H1 (cell line): ENCODE measurements around the gene DNAI2. TPM values are rescaled to one million over a fixed set of nuclear protein-coding genes. Genes with fewer than 3 reads are reported as not detected.
A peak's percentile ranks its signal among the peaks of the same experiment; 100 is the strongest.

Experiments used
- CTCF ChIA-PET: fragments of 300-600 bp; sonication (Branson Sonifier 250); formaldehyde crosslinking; loops from one replicate; lab custom pipeline; 2021; ENCODE audit not compliant: partially characterized antibody; lab: Charles Lee
- POLR2A ChIA-PET: fragments of 300-600 bp; sonication (Branson Sonifier 250); formaldehyde crosslinking; loops from one replicate; lab custom pipeline; 2021; ENCODE audit warnings: inconsistent platforms; ENCODE audit not compliant: partially characterized antibody; lab: Charles Lee
- DNase-seq, 2 experiments: peaks; one replicate each; pipeline versions ENCODE4 v3.0.0 to v3.0.0-alpha.2; 2010 to 2022; ENCODE audit warnings: low spot score in 2 of 2, low read depth in 1 of 2, mixed read lengths in 1 of 2
- FAIRE-seq: peaks from 2 replicates; lab custom pipeline; 2011; peaks lifted over from hg19 to GRCh38; lab: Jason Lieb, UNC
- H2AFZ ChIP-seq: 2 replicates; pipeline ENCODE4 v1.8.1; 2012; ENCODE audit warnings: low read length, inconsistent platforms
- H2AK5ac ChIP-seq: 2 replicates; pipeline ENCODE4 v1.6.1; 2013; ENCODE audit warnings: low read depth, low read length
- H2BK120ac ChIP-seq: replicated peaks from 2 replicates; pipeline ENCODE3; 2013; ENCODE audit warnings: low read depth, low read length, inconsistent platforms
- H2BK12ac ChIP-seq: 2 replicates; pipeline ENCODE4 v1.6.1; 2013; ENCODE audit warnings: low read depth, low read length
- H2BK15ac ChIP-seq: 2 replicates; pipeline ENCODE4 v1.6.1; 2013; ENCODE audit warnings: low read length
- H2BK20ac ChIP-seq: 2 replicates; pipeline ENCODE4 v1.6.1; 2013; ENCODE audit warnings: low read length
- H2BK5ac ChIP-seq: 2 replicates; pipeline ENCODE4 v1.6.1; 2013; ENCODE audit warnings: low read depth, low read length
- H3K14ac ChIP-seq: 2 replicates; pipeline ENCODE4 v1.6.1; 2013; ENCODE audit warnings: inconsistent platforms; ENCODE audit not compliant: insufficient read length
- H3K18ac ChIP-seq: 2 replicates; pipeline ENCODE4 v1.6.1; 2013; ENCODE audit warnings: low read length; ENCODE audit errors: extremely low read depth
- H3K23ac ChIP-seq: 2 replicates; pipeline ENCODE4 v1.6.1; 2013; ENCODE audit warnings: inconsistent platforms; ENCODE audit not compliant: insufficient read length
- H3K23me2 ChIP-seq: 2 replicates; pipeline ENCODE4 v1.6.1; 2013; ENCODE audit warnings: low read depth, low read length
- H3K27ac ChIP-seq: 2 replicates; pipeline ENCODE4 v1.6.1; 2011; ENCODE audit warnings: low read depth, low read length, inconsistent platforms
- H3K27me3 ChIP-seq, 4 experiments: replicated peaks in 1 of 4; 1 replicate in 1 of 4; 2 replicates in 3 of 4; pipeline versions ENCODE4 v1.6.1 to v1.8.1; 2011 to 2013; ENCODE audit warnings: low read length in 3 of 4, mild to moderate bottlenecking in 3 of 4, inconsistent platforms in 2 of 4, mixed read lengths in 2 of 4, moderate library complexity in 1 of 4; ENCODE audit not compliant: control insufficient read depth in 3 of 4, insufficient read depth in 3 of 4; ENCODE audit errors: extremely low read depth in 1 of 4
- H3K36me3 ChIP-seq, 4 experiments: 2 replicates each; pipeline versions ENCODE4 v1.6.1 to v1.8.1; 2011 to 2013; ENCODE audit warnings: mild to moderate bottlenecking in 4 of 4, low read length in 3 of 4, moderate library complexity in 2 of 4, control low read depth in 1 of 4, inconsistent platforms in 1 of 4; ENCODE audit not compliant: insufficient read depth in 4 of 4, control insufficient read depth in 2 of 4
- H3K4ac ChIP-seq: replicated peaks from 2 replicates; pipeline ENCODE3; 2013; ENCODE audit warnings: low read length, low read depth, mixed read lengths, inconsistent platforms; ENCODE audit not compliant: insufficient read length
- H3K4me1 ChIP-seq, 4 experiments: replicated peaks in 1 of 4; 1 replicate in 1 of 4; 2 replicates in 3 of 4; pipeline versions ENCODE4 v1.6.1 to v1.8.1; 2011 to 2013; ENCODE audit warnings: low read length in 3 of 4, inconsistent platforms in 2 of 4, mixed read lengths in 1 of 4; ENCODE audit not compliant: insufficient read depth in 4 of 4, control insufficient read depth in 3 of 4
- H3K4me2 ChIP-seq, 2 experiments: 2 replicates each; pipeline versions ENCODE4 v1.6.1 to v1.8.1; 2011 to 2013; ENCODE audit warnings: low read depth in 2 of 2, low read length in 2 of 2, control low read depth in 1 of 2, inconsistent platforms in 1 of 2, mild to moderate bottlenecking in 1 of 2; ENCODE audit not compliant: insufficient read depth in 1 of 2
- H3K4me3 ChIP-seq, 4 experiments: fragments of 200-600, 300-600 bp in 1 of 4; sonication (generic), shearing (Covaris generic), sonication (Bioruptor Twin) in 1 of 4; 2 replicates each; pipeline versions ENCODE4 v1.5.1 to v1.8.1; 2011 to 2016; ENCODE audit warnings: low read length in 4 of 4, low read depth in 3 of 4, control low read depth in 2 of 4, inconsistent platforms in 2 of 4, mild to moderate bottlenecking in 2 of 4, mixed read lengths in 1 of 4, moderate library complexity in 1 of 4; ENCODE audit not compliant: insufficient read depth in 2 of 4; ENCODE audit errors: extremely low read depth in 1 of 4
- H3K56ac ChIP-seq: replicated peaks from 2 replicates; pipeline ENCODE3; 2013; ENCODE audit warnings: low read depth, mild to moderate bottlenecking, mixed read lengths, low read length, inconsistent platforms; ENCODE audit not compliant: insufficient read length
- H3K79me1 ChIP-seq: 2 replicates; pipeline ENCODE4 v1.6.1; 2013; ENCODE audit warnings: low read depth, low read length, control low read depth
- H3K79me2 ChIP-seq, 2 experiments: 2 replicates each; pipeline versions ENCODE4 v1.6.1 to v1.8.1; 2012 to 2013; ENCODE audit warnings: low read length in 2 of 2, mild to moderate bottlenecking in 2 of 2, inconsistent platforms in 1 of 2; ENCODE audit not compliant: insufficient read depth in 2 of 2, control insufficient read depth in 1 of 2
- H3K9ac ChIP-seq, 4 experiments: replicated peaks in 1 of 4; 1 replicate in 1 of 4; 2 replicates in 3 of 4; pipeline versions ENCODE4 v1.6.1 to v1.8.1; 2011 to 2013; ENCODE audit warnings: low read depth in 3 of 4, low read length in 3 of 4, control low read depth in 2 of 4, mild to moderate bottlenecking in 2 of 4, moderate library complexity in 2 of 4, inconsistent platforms in 1 of 4; ENCODE audit errors: extremely low read depth in 1 of 4
- H3K9me3 ChIP-seq, 2 experiments: 2 replicates each; pipeline versions ENCODE4 v1.6.1 to v1.8.1; 2012 to 2013; ENCODE audit warnings: mild to moderate bottlenecking in 2 of 2, moderate library complexity in 2 of 2, control low read depth in 1 of 2, inconsistent platforms in 1 of 2, low read depth in 1 of 2, low read length in 1 of 2, mixed read lengths in 1 of 2; ENCODE audit not compliant: insufficient read depth in 2 of 2
- H4K20me1 ChIP-seq, 2 experiments: replicated peaks in 1 of 2; 2 replicates each; pipeline versions ENCODE3 to v1.8.1; 2011 to 2013; ENCODE audit warnings: inconsistent platforms in 2 of 2, low read length in 2 of 2, mild to moderate bottlenecking in 1 of 2; ENCODE audit not compliant: insufficient read depth in 2 of 2, control insufficient read depth in 1 of 2
- H4K5ac ChIP-seq: 2 replicates; pipeline ENCODE4 v1.6.1; 2013; ENCODE audit warnings: low read length, low read depth, mixed read lengths, inconsistent platforms; ENCODE audit not compliant: insufficient read length
- H4K8ac ChIP-seq: 2 replicates; pipeline ENCODE4 v1.8.0; 2013; ENCODE audit warnings: mild to moderate bottlenecking, moderate library complexity, low read length, inconsistent platforms; ENCODE audit not compliant: insufficient read depth; ENCODE audit errors: extremely low read depth
- H4K91ac ChIP-seq: replicated peaks from 2 replicates; pipeline ENCODE3; 2013; ENCODE audit warnings: low read length, mixed read lengths, inconsistent platforms; ENCODE audit not compliant: insufficient read length
- EP300 ChIP-seq, 2 experiments: IDR thresholded peaks; 1 replicate in 1 of 2; 2 replicates in 1 of 2; pipeline ENCODE4 v1.6.1; 2011 to 2012; ENCODE audit warnings: low read depth in 2 of 2, low read length in 2 of 2, mild to moderate bottlenecking in 2 of 2, borderline replicate concordance in 1 of 2, inconsistent platforms in 1 of 2, moderate library complexity in 1 of 2
- GABPA ChIP-seq: IDR thresholded peaks from 2 replicates; pipeline ENCODE4 v1.6.1; 2011; ENCODE audit warnings: mild to moderate bottlenecking, low read length, moderate library complexity, borderline replicate concordance; ENCODE audit not compliant: insufficient read depth
- GTF2F1 ChIP-seq: IDR thresholded peaks from 2 replicates; pipeline ENCODE4 v1.6.1; 2012; ENCODE audit warnings: low read depth, low read length, improper control_type of control experiment, borderline replicate concordance
- JUND ChIP-seq: IDR thresholded peaks from 2 replicates; pipeline ENCODE4 v1.6.1; 2011; ENCODE audit warnings: mild to moderate bottlenecking, improper control_type of control experiment, low read length
- NANOG ChIP-seq: IDR thresholded peaks from 2 replicates; pipeline ENCODE4 v1.6.1; 2011; ENCODE audit warnings: low read length, low read depth, mild to moderate bottlenecking, inconsistent platforms; ENCODE audit not compliant: insufficient read depth, poor library complexity, severe bottlenecking
- TAF7 ChIP-seq: optimal IDR thresholded peaks from 2 replicates; pipeline ENCODE3; 2011; ENCODE audit warnings: low read depth, mild to moderate bottlenecking, inconsistent platforms, low read length, moderate library complexity, borderline replicate concordance
- TEAD4 ChIP-seq: IDR thresholded peaks from 2 replicates; pipeline ENCODE4 v1.6.1; 2012; ENCODE audit warnings: low read depth, low read length, inconsistent platforms, mixed read lengths
- ZNF274 ChIP-seq: IDR thresholded peaks from 2 replicates; pipeline ENCODE4 v1.7.0; 2012; ENCODE audit warnings: low read length, borderline replicate concordance; ENCODE audit errors: extremely low read depth
- WGBS, 2 experiments: shearing (Covaris generic) in 1 of 2; methylation state at CpG; one replicate each; pipeline versions ENCODE4 v1.1.6 to v1.1.7; 2013 to 2015; ENCODE audit warnings: low lambda C conversion rate in 2 of 2, mixed read lengths in 2 of 2, inconsistent platforms in 1 of 2, low coverage in 1 of 2, missing lambda C conversion rate in 1 of 2; ENCODE audit not compliant: insufficient replicate concordance in 2 of 2, insufficient coverage in 1 of 2, insufficient read length in 1 of 2; ENCODE audit errors: extremely low coverage in 1 of 2, missing lambda C conversion rate in 1 of 2; 5-methylcytosine and 5-hydroxymethylcytosine counted together
- polyA plus RNA-seq, 7 experiments: library from polyadenylated mRNA; depleted of rRNA in 3 of 7; stranded (reverse) in 5 of 7; unstranded in 2 of 7; fragments of >200 nt in 5 of 7; fragments of 200-250 nt in 2 of 7; gene quantifications; 1 replicate in 5 of 7; 2 replicates in 1 of 7; 4 replicates in 1 of 7; pipeline versions ENCODE4 v1.2.1 to v1.2.3, GENCODE V29; 2011 to 2013; ENCODE audit warnings: missing spikeins in 2 of 7, mixed read lengths in 2 of 7
- total RNA-seq: library from RNA; stranded (reverse); fragmentation: NEBNext Ultra II Directional; extraction: Animal tissue kit (Norgen Biotek cat#: 25700); gene quantifications from 2 replicates; pipeline ENCODE4 v1.2.1, GENCODE V29; 2021
- TF ChIP-seq, protein P1 (sequence below), 3 experiments: IDR thresholded peaks; 1 replicate in 2 of 3; 2 replicates in 1 of 3; pipeline versions ENCODE4 v1.5.1 to v1.6.1; 2011; ENCODE audit warnings: low read length in 3 of 3, mild to moderate bottlenecking in 3 of 3, inconsistent platforms in 2 of 3, low read depth in 1 of 3, moderate library complexity in 1 of 3; ENCODE audit not compliant: insufficient read depth in 1 of 3; ENCODE audit errors: control extremely low read depth in 1 of 3
- TF ChIP-seq, protein P2 (sequence below): IDR thresholded peaks from 2 replicates; pipeline ENCODE4 v1.6.1; 2012; ENCODE audit warnings: inconsistent platforms

DNAI2 gene
- total and polyA plus RNA-seq, 2 of the 8 experiments (the other 6 are each of a cell fraction or from before 2014, with no cell fraction given), result 0.08 to 0.15 TPM

DNA sequence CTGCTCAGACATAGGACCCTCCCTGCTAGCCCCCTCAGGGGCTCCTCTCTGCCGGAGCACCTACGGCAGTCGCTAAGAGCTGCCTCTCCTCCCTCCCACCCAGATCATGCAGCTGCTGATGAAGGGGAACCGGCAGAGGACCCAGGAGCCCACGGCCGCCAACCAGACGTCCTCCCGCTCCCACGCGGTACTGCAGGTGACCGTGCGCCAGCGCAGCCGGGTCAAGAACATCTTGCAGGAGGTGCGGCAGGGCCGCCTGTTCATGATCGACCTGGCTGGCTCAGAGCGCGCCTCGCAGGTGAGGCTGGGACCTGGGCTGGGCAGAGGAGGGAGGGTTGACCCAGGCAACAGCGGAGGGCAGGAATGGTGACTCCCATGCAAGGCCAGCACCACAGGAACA lies 70.6 kb downstream of the DNAI2 start:
- Histone ChIP-seq H2AFZ (no peak overlapping the region), H3K56ac (no peak overlapping the region), H2BK5ac (no peak overlapping the region), H2BK12ac (no peak overlapping the region), H3K23ac (no peak overlapping the region), H3K9me3 (no peaks in the 10 kb centered on the region), H3K4me3 (no peak overlapping the region), H2BK120ac (no peak overlapping the region), H4K8ac (no peak overlapping the region), H2BK20ac (no peak overlapping the region), H3K27me3 (peaks cover 0 to 2% (median 0%) of the 10 kb centered on the region in 4 experiments; a peak in 2 of 7 replicates), H3K27ac (no peak overlapping the region), H3K14ac (no peak overlapping the region), H3K36me3 (no peaks in the 10 kb centered on the region), H3K9ac (no peak overlapping the region), H3K79me2 (no peaks in the 10 kb centered on the region), H3K23me2 (no peaks in the 10 kb centered on the region), H3K79me1 (no peaks in the 10 kb centered on the region), H4K20me1 (no peaks in the 10 kb centered on the region), H3K18ac (peak overlapping the region; percentile 32), H3K4me2 (no peak overlapping the region), H2AK5ac (no peak overlapping the region), H4K5ac (no peak overlapping the region), H3K4me1 (peaks cover 0 to 16% (median 9%) of the 10 kb centered on the region in 4 experiments; a peak in 5 of 7 replicates), H4K91ac (no peak overlapping the region), H3K4ac (no peak overlapping the region), H2BK15ac (peak overlapping the region; percentile 95; the same call in 1 of the 2 replicates)
- 88% methylated on average over 20 of the region's 21 CpGs; no CpG with 5 or more reads in 1 of the 2 experiments for WGBS, 2 experiments
- no peak for FAIRE-seq
- ChIA-PET CTCF (interaction anchor here (0.6 to 11.2 kb wide), 10 partner anchors 8 to 63 kb away, joined by 3 to 114 read pairs (median 3); no protein-coding TSS in a partner anchor), POLR2A (no interaction called here)
- no peak for DNase-seq
- no peak for TF ChIP-seq EP300 (IDR thresholded peaks at IDR 0.05; ENCODE audit: borderline replicate concordance in 1 of 2, low read depth in 2 of 2, low read length in 2 of 2)
- TF ChIP-seq, protein P1, sequence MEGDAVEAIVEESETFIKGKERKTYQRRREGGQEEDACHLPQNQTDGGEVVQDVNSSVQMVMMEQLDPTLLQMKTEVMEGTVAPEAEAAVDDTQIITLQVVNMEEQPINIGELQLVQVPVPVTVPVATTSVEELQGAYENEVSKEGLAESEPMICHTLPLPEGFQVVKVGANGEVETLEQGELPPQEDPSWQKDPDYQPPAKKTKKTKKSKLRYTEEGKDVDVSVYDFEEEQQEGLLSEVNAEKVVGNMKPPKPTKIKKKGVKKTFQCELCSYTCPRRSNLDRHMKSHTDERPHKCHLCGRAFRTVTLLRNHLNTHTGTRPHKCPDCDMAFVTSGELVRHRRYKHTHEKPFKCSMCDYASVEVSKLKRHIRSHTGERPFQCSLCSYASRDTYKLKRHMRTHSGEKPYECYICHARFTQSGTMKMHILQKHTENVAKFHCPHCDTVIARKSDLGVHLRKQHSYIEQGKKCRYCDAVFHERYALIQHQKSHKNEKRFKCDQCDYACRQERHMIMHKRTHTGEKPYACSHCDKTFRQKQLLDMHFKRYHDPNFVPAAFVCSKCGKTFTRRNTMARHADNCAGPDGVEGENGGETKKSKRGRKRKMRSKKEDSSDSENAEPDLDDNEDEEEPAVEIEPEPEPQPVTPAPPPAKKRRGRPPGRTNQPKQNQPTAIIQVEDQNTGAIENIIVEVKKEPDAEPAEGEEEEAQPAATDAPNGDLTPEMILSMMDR (IDR thresholded peaks at IDR 0.05; ENCODE audit: control extremely low read depth in 1 of 3, insufficient read depth in 1 of 3, low read depth in 1 of 3, low read length in 3 of 3), result no peak
- no peak for TF ChIP-seq GTF2F1
- TF ChIP-seq, protein P2, sequence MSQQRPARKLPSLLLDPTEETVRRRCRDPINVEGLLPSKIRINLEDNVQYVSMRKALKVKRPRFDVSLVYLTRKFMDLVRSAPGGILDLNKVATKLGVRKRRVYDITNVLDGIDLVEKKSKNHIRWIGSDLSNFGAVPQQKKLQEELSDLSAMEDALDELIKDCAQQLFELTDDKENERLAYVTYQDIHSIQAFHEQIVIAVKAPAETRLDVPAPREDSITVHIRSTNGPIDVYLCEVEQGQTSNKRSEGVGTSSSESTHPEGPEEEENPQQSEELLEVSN, result no peak
- TF ChIP-seq TEAD4, result no peak
- no peak for TF ChIP-seq JUND
- no peak for TF ChIP-seq ZNF274
- TF ChIP-seq TAF7, result no peak
- TF ChIP-seq GABPA, result no peak
- no peak for TF ChIP-seq NANOG
